HG02642 (cell line): ENCODE results near the gene GALNT14.
"Not testable (repeated sequence)": the region's sequence is repeated elsewhere in the genome, so short reads cannot be mapped to it uniquely, and the experiment has no call there.

ENCODE experiments used
- ATAC-seq: cut with Tn5 transposase; IDR thresholded peaks from one replicate; pipeline ENCODE4 v1.9.1; 2021; ENCODE audit warnings: mild to moderate bottlenecking; ENCODE audit not compliant: unreplicated experiment, poor library complexity

The GALNT14 gene

GRCh38 chr2:30920511-30920910, 217.7 kb downstream of the GALNT14 start:
- ATAC-seq, result no peak

DNA sequence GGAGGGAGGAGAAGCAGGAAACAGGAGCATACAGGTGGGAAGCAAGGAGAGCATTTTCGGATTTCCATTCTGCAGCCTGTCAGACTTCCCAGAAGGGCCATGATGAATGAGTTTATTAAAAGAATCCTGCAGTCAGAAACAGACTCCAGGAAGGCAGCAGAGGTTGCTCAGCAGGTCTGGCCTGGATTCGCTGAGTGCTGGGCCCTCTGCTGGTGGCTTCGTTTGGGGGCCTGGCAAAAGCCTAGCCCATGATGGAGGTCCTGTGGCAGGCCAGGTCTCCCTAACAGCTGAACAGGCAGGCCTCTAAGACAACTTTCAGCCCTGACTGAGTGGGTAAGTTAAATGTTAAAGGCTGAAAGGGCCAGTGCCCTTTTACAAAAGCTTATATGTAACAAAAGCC, 222.8 kb downstream of the GALNT14 start:
- no peak for ATAC-seq

GRCh38 chr2:30914456-30914855, 223.8 kb downstream of the GALNT14 start:
- ATAC-seq, result no peak

- ATAC-seq, result no peak
Observed at GRCh38 chr2:30912056-30912455, 226.2 kb downstream of the GALNT14 start.

- ATAC-seq, result no peak
Observed at GRCh38 chr2:30911327-30911726, 226.9 kb downstream of the GALNT14 start.

DNA sequence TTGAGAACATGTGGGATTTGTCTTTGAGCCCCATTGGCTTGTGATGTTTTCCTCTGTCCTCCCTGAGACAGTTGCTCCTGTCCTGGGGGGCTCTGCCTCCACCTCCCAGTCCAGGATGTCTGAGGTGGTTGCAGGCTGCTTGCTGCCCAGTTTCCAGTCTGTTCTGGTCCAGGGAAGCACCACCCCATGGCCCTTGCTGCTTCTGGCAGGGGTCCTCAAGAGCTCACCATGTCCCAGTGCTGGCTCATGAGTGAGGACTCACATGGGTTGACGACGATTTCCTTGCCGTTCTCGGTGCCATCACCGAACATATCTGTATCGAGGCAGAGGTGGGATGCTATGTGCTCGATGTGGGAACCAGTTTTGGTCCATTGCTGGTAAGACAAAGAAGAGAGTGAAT, 227.6 kb downstream of the GALNT14 start:
- no peak for ATAC-seq

DNA sequence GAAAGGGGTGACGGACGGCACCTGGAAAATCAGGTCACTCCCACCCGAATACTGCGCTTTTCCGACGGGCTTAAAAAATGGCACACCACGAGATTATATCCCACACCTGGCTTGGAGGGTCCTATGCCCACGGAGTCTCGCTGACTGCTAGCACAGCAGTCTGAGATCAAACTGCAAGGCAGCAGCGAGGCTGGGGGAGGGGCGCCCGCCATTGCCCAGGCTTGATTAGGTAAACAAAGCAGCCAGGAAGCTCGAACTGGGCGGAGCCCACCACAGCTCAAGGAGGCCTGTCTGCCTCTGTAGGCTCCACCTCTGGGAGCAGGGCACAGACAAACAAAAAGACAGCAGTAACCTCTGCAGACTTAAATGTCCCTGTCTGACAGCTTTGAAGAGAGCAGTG, 233.8 kb downstream of the GALNT14 start:
- ATAC-seq, result not testable (repeated sequence)

DNA sequence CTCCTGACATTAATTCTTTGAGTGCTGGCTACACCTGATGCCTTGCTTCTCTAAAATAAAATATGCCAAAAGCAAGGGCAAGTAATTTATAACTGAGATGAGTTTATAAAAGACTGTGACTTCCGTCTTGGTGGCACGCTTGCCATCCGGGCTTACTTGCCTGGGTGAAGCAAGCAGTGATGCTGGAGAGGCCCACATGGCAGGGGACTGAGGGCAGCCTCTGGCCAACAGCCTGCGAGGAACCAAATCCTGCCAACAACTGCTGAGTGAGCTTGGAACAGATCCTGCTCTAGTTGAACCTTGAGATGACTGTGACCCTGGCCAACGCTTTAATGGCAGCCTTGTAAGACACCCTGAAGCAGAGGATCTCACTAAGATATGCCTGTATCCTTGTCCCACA, 234.9 kb downstream of the GALNT14 start:
- no peak for ATAC-seq

DNA sequence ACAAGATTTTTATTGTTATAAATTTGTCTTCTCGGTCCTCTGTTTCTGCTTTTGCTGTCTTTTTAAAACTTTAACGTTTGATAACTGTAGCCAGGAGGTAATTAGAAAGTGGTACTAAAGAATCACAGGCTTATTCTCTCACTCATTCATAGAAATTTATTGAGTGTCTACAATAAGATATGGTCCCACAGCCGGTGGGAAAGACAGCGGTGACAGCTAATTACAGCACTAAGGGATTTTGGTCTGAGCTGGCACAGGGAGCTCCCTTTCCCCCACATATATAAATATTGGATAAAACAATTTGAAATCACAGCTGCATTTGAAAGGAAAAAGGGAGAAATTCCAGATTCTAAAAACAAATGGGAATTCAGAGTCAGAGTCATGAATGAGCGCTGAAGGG, 237.9 kb downstream of the GALNT14 start:
- no peak for ATAC-seq

DNA sequence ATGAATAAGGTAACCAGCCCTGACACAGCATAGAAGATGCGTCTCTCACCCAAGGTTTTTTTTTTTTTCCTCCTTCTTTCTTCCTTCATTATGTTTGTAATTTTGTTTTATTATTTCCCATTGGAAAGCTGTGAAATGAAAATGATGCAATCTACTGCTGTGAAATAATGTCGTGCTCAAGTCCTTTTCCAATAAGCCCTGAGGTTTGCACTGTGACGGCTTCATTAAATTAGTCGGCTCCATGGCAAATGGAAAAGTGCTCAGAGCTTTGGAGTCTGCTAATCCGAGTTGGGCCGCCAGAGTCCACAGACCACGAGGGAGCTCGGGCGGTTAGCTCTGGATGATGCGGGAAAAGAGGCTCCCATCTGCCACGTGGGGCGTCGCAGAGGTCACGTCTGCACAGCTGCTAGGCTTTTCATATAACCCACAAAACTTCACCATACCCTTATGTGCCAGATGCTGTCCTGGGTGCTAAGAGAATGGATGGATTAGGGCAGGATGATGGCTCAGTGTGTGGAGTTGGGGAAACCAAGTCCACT, 238.7 kb downstream of the GALNT14 start:
- ATAC-seq, result no peak

- ATAC-seq, result no peak
Observed at GRCh38 chr2:30897539-30897938, 240.7 kb downstream of the GALNT14 start.

DNA sequence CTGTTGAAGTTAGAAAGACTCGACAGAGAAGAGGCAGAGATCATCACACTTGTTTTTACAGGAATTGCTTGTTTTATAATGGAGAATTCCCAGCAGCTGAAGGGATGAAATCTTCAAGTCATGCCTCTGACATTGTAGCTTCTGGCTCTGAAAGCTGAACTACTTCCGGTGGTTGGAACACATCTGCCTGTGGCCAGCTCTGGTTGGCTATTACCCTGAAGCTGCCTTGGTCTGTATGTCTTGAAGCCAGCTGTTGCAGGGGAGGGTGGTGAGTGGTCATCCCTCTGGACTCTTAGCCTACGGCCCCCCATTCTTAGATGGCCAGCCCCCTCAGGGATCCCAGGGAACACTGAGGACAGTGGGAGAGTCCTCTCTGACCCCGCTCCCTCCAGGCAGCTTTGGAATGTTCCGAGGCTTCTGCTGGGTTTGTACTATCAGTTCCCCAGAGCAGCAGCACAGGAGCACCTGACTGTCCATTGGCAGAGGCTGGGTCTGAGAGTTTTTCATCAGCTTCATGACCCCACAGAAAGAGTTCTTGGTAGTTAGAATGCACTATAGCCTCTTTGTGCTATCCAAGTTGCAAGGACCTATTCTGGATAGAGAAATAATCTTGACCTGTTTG, 243.6 kb downstream of the GALNT14 start:
- ATAC-seq, result no peak

GRCh38 chr2:30888852-30889409, 249.3 kb downstream of the GALNT14 start:
- ATAC-seq, result no peak

GRCh38 chr2:30886080-30886479, 252.2 kb downstream of the GALNT14 start:
- ATAC-seq, result no peak

- no peak for ATAC-seq
Observed at GRCh38 chr2:30883822-30884221, 254.4 kb downstream of the GALNT14 start.

DNA sequence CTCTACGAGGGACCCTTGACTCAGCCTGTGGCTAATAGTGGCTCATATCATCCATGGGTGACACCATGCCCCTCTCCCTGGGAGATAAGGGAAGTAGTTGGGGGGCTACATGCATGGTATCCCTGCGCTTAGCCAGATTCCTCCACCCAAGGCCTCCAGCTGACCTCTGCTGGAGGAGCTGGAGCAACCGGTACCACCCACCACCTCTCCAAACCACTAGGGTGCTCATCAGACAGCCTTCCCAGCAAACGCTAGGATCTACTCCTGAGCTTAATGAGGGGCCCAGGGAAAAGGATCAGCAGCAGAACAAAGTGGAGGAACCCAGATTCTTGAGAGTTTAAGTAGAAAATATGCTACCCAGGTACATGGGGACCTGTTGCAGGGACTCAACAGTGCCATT, 255.1 kb downstream of the GALNT14 start:
- no peak for ATAC-seq

DNA sequence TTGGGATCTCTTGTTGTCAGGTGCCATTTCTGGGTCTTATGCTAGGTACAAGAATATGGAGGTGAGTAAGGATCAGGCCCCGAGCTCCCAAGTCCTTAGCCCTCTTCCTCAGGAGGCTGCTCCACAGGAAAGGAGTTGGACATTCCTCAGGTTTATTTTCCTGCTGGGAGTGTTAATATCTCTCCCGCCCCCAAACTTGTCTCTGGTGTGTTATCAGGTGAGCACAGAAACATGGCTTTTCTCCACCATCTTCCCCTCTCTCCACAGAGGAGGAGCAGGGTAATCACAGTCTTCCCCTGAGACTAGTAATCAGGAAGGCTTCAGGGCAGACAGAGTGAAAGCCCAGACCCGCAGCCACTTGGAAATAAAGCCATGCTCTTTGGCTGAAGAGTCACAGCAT, 257.7 kb downstream of the GALNT14 start:
- no peak for ATAC-seq

- ATAC-seq, result no peak
Observed at GRCh38 chr2:30877833-30878232, 260.4 kb downstream of the GALNT14 start.

DNA sequence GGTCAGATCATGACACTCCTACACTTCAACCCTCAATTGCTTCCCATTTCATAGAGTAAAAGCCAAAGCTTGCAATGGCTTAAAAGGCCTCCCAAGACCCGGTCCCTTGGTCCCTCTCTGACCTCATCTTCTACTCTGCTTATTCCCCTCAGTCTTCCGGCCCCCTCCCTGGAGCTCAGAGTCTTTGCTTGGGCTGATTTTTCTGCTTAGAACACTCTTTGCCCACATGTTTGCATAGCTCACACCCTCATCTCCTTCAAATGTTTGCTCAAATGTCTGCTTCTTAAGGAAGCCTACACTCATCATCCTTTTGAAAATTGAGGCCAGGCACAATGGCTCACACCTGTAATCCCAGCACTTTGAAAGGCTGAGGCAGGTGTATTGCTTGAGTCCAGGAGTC, 265.4 kb downstream of the GALNT14 start:
- ATAC-seq, result no peak

DNA sequence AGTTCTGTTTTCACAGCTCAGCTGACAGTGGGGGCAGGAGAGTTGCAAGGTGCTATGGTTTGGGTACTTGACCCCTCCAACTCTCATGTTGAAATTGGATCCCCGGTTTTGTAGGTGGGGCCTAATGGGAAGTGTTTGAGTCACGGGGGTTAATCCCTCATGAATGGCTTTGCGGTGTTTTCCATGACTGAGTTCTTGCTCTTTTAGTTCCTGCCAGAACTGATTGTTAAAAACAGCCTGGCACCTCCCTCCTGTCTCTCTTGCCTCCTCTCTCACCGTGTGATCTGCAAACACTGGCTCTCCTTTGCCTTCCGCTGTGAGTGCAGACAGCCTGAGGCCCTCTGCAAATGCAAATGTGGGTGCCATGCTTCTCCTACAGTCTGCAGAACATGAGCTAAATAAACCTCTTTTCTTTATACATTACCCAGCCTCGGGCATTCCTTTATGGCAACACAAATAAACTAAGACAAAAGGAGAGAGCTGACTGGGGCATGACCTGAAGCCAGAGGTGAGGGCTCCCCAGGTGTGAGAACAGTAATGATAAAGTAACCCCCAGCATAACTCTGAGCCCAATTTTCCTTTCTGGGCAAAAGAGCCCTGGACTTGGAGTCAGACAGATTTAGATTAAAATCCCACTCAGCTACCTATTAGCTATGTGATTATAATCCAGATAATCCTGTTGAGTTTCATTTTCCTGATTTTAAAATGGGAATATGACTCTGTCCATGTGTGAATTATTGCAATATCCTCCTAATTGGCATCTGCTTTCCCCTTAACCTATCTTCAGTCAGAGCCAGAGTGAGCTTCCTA, 266.1 kb downstream of the GALNT14 start:
- ATAC-seq, result no peak

DNA sequence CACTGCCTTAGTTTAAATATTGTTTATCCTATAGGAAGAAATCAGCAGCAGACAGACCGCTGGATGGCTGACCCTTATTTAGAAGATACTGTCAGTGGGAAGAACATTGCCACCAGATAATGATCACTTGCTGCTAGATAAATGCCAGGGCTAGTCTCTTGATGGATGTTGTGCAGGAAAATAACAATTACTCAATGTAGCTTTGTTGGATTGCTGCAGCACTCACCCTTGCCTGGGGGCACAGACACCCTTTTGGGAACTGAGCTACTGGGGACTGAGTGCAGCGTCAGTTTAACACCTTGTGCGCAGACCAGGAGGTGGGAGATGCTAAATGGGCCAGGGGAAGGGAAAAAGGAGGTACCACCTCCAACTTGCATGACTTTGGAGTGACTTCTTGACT, 266.8 kb downstream of the GALNT14 start:
- ATAC-seq, result no peak
